ENCODE results near the gene SUGCT.
"Not testable (repeated sequence)": the region's sequence is repeated elsewhere in the genome, so short reads cannot be mapped to it uniquely, and the experiment has no call there.

The SUGCT gene

DNA sequence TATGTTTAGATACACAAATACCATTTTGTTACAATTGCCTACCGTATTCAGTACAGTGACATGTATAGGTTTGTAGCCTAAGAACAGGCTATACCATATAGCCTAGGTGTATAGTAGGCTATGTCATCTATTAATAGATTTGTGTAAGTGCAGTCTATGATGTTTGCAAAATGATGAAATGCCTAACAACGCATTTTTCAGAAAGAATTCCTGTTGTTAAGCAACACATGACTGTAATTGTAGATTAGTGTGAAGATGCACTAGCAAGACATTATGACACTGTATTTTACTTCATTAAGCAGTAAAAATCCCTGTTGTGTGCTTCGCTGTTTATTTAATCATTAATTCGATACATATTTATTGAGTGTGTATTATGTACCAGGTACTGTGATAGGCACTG lies 446.0 kb downstream of the SUGCT start:
- no peak for DNase-seq (ENCODE audit: low read depth)

GRCh38 chr7:40582539-40582938 lies 447.7 kb downstream of the SUGCT start:
- DNase-seq (ENCODE audit: low read depth) = no peak

GRCh38 chr7:40583667-40584444 lies 449.1 kb downstream of the SUGCT start:
- DNase-seq (ENCODE audit: low read depth) = no peak

- DNase-seq (ENCODE audit: low read depth) = no peak
Observed at GRCh38 chr7:40584667-40585433, 450.0 kb downstream of the SUGCT start.

DNA sequence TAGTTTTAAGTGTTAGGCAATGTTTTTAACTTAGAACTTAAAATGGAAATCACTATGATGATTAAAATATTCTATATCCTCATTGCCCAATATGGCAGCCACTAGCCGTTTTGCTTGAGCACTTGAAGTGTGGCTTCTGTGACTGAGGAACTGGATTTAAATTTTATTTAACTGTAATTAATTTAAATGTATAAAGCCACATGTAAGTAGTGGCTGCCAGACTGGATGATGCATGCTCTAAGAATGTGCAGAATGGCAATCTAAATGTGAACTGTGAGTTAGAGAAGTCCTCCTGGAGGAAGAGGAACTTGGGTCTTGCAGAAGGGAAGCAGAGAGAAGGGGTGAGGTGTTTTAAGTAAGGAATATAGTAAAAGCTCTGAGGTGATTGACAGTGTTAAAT lies 451.4 kb downstream of the SUGCT start:
- no peak for DNase-seq (ENCODE audit: low read depth)

DNA sequence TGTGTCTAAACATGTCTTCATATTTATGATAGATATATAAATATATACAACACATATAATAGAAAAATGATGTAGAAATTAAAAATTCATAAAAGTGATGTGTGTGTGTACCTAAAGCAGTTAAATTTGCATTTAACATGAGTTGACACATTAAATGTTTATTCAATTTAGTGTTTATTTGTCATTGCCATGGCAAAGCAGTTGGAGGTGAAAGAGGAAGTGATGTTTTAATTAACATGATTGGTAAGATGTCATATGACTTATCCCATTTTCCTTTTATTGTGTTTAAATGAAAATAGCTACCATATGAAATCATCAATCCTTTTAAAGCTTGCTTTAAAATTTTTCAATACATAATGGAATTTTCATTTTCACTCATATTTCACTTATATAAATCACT lies 452.6 kb downstream of the SUGCT start:
- DNase-seq (ENCODE audit: low read depth) = no peak

DNA sequence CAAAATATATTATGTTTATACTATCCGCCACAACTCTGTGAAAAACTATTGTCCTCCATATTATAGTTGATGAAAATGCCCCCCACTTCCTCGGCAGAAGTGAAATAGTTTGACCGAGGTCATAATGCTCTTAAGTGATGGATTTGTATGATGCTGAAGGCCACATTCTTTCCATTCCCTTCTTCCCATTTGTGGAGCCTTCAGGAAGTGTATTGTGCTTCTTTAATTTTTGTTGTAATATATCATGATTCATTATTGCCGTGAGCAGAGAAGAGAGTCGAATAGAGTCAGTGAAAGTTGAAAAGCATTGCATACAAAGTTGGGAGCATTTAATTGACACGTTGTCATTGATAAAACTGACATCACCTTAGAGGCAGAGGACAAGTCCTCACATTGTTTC lies 460.3 kb downstream of the SUGCT start:
- no peak for DNase-seq (ENCODE audit: low read depth)

DNA sequence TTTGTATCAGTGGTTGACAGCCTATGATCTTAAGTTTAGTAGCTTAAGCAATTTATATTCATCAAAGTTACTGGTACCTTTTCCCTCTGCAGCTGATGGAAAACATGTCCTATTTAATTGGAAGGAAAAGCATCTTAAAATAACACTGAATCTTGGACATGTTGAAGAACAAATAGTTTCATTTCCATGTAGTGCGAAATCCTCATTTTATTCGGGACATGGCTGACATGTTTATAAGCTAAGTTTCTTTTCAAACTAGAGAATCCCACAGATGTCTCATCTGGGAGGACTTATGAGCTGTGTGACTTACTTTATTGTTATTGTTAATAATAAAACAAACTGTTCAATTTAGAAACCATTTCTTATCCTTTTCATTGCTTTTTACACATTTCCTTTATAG lies 461.0 kb downstream of the SUGCT start:
- DNase-seq (ENCODE audit: low read depth) = no peak

- DNase-seq (ENCODE audit: low read depth) = no peak
Observed at GRCh38 chr7:40597517-40597916, 462.7 kb downstream of the SUGCT start.

- no peak for DNase-seq (ENCODE audit: low read depth)
Observed at GRCh38 chr7:40598915-40599314, 464.1 kb downstream of the SUGCT start.

- DNase-seq (ENCODE audit: low read depth) = no peak
Observed at GRCh38 chr7:40599836-40600235, 465.0 kb downstream of the SUGCT start.

DNA sequence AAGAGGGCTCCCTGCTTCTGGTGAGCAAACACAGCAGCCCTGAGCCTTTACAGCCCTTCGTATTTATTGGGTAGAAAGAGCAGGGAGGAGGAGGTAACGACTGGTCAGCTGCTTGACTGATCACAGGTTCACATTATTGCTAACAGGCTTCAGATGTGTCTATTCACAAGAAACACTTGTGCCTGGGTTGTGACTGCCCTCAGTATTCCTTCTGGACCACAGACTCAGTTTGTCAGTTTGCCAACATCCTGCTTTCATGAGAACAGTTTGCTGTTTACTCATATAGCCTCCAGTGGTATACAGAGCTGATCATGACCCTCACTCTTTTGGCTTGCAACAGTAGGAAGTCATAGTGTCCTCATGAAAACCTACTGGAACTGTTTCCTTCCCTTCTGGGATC lies 467.5 kb downstream of the SUGCT start:
- DNase-seq (ENCODE audit: low read depth) = not testable (repeated sequence)

DNA sequence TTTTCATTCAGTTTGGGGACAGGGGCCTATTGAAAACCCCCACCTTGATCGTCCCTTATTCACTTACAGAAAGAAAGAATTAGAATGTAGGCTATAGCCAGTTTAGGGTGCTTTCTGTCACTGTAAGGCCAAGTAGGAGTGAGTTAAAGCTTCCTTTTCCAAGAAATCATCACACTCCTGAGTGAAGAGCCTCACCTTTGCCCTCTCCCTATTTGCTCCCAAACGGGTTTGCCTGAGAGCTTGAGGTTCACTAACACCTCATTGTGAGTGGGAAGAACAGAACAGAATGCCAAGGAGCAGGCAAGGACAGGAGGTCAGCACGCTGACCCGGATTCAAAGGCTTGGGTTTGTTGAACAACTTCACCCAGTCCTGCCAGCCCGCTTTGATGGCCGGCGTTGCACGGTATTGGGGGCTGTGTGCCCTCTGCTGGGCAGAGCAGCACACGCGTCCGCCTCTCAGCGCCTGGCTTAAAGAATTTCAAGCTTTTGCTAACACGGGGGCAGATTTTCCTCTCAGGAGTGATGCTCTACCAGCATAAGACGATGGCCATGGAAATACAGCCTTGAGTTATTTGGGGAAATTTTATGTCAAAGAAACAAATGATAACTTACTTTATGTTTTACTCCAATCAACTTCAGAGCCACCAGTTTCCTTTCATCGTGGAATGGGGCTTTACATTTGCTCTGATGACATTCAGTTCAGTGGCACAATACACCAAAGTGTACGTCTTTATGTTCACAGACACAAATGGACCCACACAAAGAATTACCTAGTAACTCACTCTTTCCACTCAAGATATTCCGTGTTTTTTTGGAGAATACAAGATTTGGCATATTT lies 470.0 kb downstream of the SUGCT start:
- DNase-seq (ENCODE audit: low read depth) = no peak

DNA sequence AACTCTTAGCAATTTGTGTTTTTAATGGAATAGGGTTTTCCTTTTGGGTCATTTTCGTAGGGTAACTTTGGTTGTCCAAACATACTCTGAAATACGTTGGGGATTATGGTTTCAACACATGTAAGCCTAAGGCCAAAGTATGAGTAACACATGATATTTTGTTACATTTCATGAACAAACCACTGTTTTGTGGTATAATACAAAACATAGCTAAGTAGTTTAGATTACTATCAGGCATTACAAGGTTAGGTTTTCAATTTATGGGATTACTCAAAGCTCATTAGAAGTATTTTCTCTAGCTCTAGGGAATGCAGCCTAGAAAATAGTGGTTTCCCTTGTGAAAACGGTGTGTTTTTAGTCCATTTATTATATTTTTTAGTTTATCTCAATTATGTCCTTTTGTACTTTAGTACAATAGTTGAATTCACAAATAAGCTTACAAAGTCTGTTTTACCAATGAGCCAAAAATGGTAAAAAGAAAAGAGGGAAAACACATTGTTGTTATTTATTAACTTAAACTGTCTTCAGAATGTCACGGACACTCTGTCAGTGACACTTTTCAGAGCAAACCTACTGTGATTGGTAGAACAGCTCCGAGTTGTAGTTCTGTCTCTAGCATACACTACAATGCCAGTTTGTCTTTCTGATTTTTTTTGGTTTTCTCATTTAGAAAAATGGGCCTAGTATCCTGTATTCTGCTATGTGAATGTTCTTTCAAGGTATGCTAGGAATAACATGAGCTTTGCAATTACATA lies 473.7 kb downstream of the SUGCT start:
- no peak for DNase-seq (ENCODE audit: low read depth)

- no peak for DNase-seq (ENCODE audit: low read depth)
Observed at GRCh38 chr7:40610461-40610860, 475.7 kb downstream of the SUGCT start.

DNA sequence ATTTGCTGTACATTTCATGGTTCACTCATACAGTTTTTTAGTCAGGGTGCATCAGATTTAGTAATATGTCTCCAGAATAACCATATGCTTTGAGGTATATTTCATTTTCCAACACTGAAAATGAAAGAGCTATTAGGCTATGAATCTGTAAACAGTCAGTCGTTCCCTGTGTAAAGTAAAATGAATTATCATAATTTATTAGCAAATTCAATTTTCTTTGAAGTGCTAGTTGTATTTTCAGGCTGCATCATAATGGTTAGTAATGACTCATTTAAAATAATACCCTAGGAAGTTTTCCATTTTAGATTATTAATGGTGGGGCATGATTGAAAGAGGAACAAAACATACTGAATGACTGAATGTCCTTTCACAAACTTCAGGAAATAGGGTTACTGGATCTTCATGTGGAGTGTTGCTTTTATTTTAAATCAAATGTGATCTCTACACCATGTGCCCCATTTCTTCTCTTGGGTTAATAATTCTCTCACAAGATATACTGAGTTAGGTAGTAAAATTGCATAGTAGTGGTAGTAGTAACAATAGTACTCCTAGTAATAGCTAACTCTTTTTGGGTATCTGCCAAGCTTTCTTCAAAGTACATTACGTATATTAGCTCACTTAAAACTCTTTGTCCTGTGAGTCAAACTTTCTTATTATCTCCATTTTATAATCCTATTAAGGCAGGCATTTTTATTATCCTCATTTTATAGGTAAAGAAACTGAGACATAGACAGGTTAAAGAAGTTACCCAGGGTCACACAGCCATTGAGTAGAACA lies 476.5 kb downstream of the SUGCT start:
- DNase-seq (ENCODE audit: low read depth) = no peak

DNA sequence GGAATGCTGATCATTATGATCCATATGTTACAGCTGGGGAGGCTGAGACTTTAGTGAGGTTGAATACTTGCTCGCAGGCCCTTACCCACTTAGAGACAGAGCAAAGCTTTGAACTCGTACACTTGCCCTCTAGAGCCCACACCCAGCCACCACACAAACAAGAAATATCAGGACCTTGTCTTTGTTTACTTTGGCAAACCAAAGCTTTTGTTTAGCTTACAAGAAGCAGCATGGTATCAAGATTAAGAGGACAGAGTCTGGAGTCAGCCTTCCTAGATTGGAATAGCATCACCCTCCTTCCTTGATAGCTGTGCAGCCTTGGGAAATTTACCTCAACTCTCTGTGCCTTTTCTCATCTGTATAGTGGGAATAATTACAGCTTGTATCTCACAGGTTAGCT lies 477.5 kb downstream of the SUGCT start:
- no peak for DNase-seq (ENCODE audit: low read depth)

GRCh38 chr7:40619647-40620046 lies 484.8 kb downstream of the SUGCT start:
- DNase-seq (ENCODE audit: low read depth) = no peak

GRCh38 chr7:40621592-40621998 lies 486.8 kb downstream of the SUGCT start:
- no peak for DNase-seq (ENCODE audit: low read depth)

GRCh38 chr7:40622941-40623501 lies 488.2 kb downstream of the SUGCT start:
- no peak for DNase-seq (ENCODE audit: low read depth)

DNA sequence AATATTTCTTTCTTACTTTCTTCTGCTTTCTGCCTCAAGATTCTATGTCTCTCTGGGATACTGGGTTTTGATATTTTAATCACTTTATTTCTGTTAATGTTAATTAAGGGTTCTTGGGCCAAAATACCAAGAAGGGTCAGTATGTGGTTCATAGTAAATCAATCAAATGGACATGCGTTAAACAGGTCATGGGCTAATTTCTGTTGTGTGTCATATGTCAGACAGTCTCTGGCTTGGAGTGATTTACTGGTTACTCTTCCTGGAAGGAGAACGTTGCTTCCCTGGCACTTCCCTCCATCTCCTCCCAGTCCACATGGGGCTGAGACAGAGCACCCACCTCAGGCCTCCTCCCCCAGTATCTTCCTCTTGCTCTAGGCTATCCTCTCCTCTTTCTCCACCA lies 489.1 kb downstream of the SUGCT start:
- no peak for DNase-seq (ENCODE audit: low read depth)
